ENCODE results near the gene TBXAS1. TPM values are rescaled to one million over a fixed set of nuclear protein-coding genes. Genes with fewer than 3 reads are reported as not detected.

Gene TBXAS1
- total and polyA plus RNA-seq, 4 donors = 19.6 to 126 (median 55.2) TPM

DNA sequence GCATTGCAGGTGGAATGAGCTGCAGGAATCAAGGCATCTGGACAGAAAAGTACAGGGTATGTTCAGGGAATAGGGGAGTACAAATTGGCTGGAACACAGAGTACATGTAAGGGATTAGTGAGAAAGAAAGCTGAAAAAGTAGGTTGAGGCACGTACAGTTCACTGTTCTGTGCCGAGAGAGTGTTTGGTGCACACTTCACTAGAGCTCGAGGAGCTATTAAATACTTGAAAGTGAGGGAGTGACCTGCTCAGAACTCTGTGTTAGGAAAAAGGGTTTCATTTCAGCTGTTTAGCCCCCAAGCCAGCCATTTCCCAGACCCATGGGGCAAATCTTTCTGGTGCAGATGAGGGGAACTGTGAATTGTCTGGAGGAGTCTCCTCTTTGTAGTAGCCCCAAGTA, 115.2 kb downstream of the TBXAS1 start:
- H3K27me3 ChIP-seq (ENCODE audit: control insufficient read depth in 3 of 3, insufficient read depth in 3 of 3, low read length in 2 of 3) = no peaks in the 10 kb centered on the region
- 75 to 84% methylated on average over 3 of the region's 3 CpGs for WGBS, 2 donors
- no peak overlapping the region for H3K27ac ChIP-seq (ENCODE audit: low read depth in 1 of 2, low read length in 1 of 2)
- DNase-seq = peak in 1 of 3 donors; percentile 26
- no peak overlapping the region for H3K4me3 ChIP-seq
- TF ChIP-seq, protein P1, sequence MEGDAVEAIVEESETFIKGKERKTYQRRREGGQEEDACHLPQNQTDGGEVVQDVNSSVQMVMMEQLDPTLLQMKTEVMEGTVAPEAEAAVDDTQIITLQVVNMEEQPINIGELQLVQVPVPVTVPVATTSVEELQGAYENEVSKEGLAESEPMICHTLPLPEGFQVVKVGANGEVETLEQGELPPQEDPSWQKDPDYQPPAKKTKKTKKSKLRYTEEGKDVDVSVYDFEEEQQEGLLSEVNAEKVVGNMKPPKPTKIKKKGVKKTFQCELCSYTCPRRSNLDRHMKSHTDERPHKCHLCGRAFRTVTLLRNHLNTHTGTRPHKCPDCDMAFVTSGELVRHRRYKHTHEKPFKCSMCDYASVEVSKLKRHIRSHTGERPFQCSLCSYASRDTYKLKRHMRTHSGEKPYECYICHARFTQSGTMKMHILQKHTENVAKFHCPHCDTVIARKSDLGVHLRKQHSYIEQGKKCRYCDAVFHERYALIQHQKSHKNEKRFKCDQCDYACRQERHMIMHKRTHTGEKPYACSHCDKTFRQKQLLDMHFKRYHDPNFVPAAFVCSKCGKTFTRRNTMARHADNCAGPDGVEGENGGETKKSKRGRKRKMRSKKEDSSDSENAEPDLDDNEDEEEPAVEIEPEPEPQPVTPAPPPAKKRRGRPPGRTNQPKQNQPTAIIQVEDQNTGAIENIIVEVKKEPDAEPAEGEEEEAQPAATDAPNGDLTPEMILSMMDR (IDR thresholded peaks at IDR 0.05; ENCODE audit: control extremely low read depth, extremely low read depth) = no peak
- H3K9me3 ChIP-seq (ENCODE audit: control insufficient read depth in 4 of 4, insufficient read depth in 3 of 4, low read length in 3 of 4) = peaks cover 0 to 14% (median 2%) of the 10 kb centered on the region in 4 donors
- ATAC-seq (ENCODE audit: insufficient read depth, low FRiP score) = no peak
- H3K36me3 ChIP-seq (ENCODE audit: control insufficient read depth in 4 of 4, insufficient read depth in 4 of 4, low read length in 4 of 4) = peaks cover 0 to 3% (median 0%) of the 10 kb centered on the region in 4 donors
- H3K9ac ChIP-seq (ENCODE audit: insufficient read depth in 1 of 2, low read length in 2 of 2) = no peak overlapping the region
- peaks cover 0 to 18% (median 0%) of the 10 kb centered on the region in 5 donors for H3K4me1 ChIP-seq (ENCODE audit: control insufficient read depth in 5 of 5, insufficient read depth in 5 of 5, low read length in 5 of 5)

DNA sequence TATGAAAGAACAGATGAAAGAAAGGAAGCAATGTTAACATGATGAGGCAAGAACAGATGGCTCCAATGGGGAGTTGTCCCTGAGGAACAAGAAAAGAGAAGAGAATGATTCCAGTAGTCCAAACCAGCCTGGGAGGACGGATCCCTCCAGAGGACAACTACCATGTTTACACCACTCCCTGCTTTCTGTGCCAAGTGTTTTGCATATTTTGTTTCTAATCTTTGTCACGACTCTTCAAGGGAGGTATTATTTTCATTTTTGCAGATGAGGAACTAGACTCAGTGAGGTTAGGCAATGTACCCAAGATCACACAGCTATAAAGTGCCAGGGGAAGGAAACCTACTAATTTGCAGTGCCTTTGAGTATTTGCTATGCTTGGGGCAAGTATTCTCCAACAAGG, 117.5 kb downstream of the TBXAS1 start:
- peaks cover 0 to 14% (median 4%) of the 10 kb centered on the region in 4 donors for H3K9me3 ChIP-seq (ENCODE audit: control insufficient read depth in 4 of 4, insufficient read depth in 3 of 4, low read length in 3 of 4)
- peaks cover 0 to 18% (median 0%) of the 10 kb centered on the region in 5 donors for H3K4me1 ChIP-seq (ENCODE audit: control insufficient read depth in 5 of 5, insufficient read depth in 5 of 5, low read length in 5 of 5)
- TF ChIP-seq, protein P1 (IDR thresholded peaks at IDR 0.05; ENCODE audit: control extremely low read depth, extremely low read depth) = no peak
- H3K36me3 ChIP-seq (ENCODE audit: control insufficient read depth in 4 of 4, insufficient read depth in 4 of 4, low read length in 4 of 4) = peaks cover 0 to 3% (median 0%) of the 10 kb centered on the region in 4 donors
- DNase-seq (no peak), ATAC-seq (ENCODE audit: insufficient read depth, low FRiP score) (no peak)
- no peaks in the 10 kb centered on the region for H3K27me3 ChIP-seq (ENCODE audit: control insufficient read depth in 3 of 3, insufficient read depth in 3 of 3, low read length in 2 of 3)
- no peak overlapping the region for H3K4me3 ChIP-seq
- 26 to 40% methylated on average over 2 of the region's 2 CpGs for WGBS, 2 donors
- H3K9ac ChIP-seq (ENCODE audit: insufficient read depth in 1 of 2, low read length in 2 of 2) = no peak overlapping the region
- H3K27ac ChIP-seq (ENCODE audit: low read depth in 1 of 2, low read length in 1 of 2) = no peak overlapping the region

DNA sequence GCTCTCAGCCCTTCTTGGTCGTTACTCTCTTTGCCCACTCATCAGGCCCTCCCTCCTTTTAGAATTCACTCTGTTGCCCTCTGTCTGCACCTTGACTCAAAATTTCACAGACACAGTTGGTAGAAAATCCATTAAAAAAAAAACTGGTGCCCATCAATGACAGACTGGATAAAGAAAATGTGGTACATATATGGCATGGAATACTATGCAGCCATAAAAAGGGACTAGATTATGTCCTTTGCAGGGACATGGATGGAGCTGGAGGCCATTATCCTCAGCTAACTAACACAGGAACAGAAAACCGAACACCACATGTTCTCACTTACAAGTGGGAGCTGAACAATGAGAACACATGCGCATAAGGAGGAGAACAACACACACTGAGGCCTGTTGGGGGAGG, 118.0 kb downstream of the TBXAS1 start:
- ATAC-seq (ENCODE audit: insufficient read depth, low FRiP score) = no peak
- H3K9ac ChIP-seq (ENCODE audit: insufficient read depth in 1 of 2, low read length in 2 of 2) = no peak overlapping the region
- TF ChIP-seq, protein P1 (IDR thresholded peaks at IDR 0.05; ENCODE audit: control extremely low read depth, extremely low read depth) = no peak
- no peak for DNase-seq
- no peak overlapping the region for H3K4me3 ChIP-seq
- no peak overlapping the region for H3K27ac ChIP-seq (ENCODE audit: low read depth in 1 of 2, low read length in 1 of 2)
- H3K4me1 ChIP-seq (ENCODE audit: control insufficient read depth in 5 of 5, insufficient read depth in 5 of 5, low read length in 5 of 5) = peaks cover 0 to 18% (median 0%) of the 10 kb centered on the region in 5 donors
- peaks cover 0 to 3% (median 0%) of the 10 kb centered on the region in 4 donors for H3K36me3 ChIP-seq (ENCODE audit: control insufficient read depth in 4 of 4, insufficient read depth in 4 of 4, low read length in 4 of 4)
- 92 to 94% methylated on average over 3 of the region's 3 CpGs for WGBS, 2 donors
- H3K27me3 ChIP-seq (ENCODE audit: control insufficient read depth in 3 of 3, insufficient read depth in 3 of 3, low read length in 2 of 3) = no peaks in the 10 kb centered on the region
- peaks cover 0 to 14% (median 4%) of the 10 kb centered on the region in 4 donors for H3K9me3 ChIP-seq (ENCODE audit: control insufficient read depth in 4 of 4, insufficient read depth in 3 of 4, low read length in 3 of 4)

DNA sequence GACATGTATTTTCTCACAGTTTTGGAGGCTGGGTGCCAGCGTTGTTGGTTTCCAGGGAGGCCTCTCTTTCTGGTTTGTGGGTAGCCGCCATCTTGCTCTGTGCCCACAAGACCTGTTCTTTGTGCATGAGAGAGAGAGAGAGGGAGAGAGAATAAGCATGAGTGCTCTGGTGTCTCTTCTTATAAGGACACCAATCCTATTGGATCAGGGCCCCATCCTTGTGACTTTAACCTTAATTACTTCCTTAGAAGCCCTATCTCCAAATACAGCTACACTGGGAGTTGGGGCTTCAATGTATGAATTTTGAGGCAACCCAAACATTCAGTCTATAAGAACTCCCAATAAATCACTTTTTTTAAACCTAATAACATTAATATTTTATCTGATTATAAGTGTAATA, 119.1 kb downstream of the TBXAS1 start:
- Histone ChIP-seq H3K9me3 (ENCODE audit: control insufficient read depth in 4 of 4, insufficient read depth in 3 of 4, low read length in 3 of 4) (peaks cover 0 to 14% (median 4%) of the 10 kb centered on the region in 4 donors), H3K4me1 (ENCODE audit: control insufficient read depth in 5 of 5, insufficient read depth in 5 of 5, low read length in 5 of 5) (peaks cover 0 to 10% (median 0%) of the 10 kb centered on the region in 5 donors), H3K9ac (ENCODE audit: insufficient read depth in 1 of 2, low read length in 2 of 2) (no peak overlapping the region), H3K27me3 (ENCODE audit: control insufficient read depth in 3 of 3, insufficient read depth in 3 of 3, low read length in 2 of 3) (no peaks in the 10 kb centered on the region), H3K36me3 (ENCODE audit: control insufficient read depth in 4 of 4, insufficient read depth in 4 of 4, low read length in 4 of 4) (peaks cover 0 to 3% (median 0%) of the 10 kb centered on the region in 4 donors), H3K4me3 (no peak overlapping the region), H3K27ac (ENCODE audit: low read depth in 1 of 2, low read length in 1 of 2) (no peak overlapping the region)
- no peak for ATAC-seq (ENCODE audit: insufficient read depth, low FRiP score)
- DNase-seq = no peak
- WGBS, 2 donors = 95 to 96% methylated on average over 2 of the region's 2 CpGs
- TF ChIP-seq, protein P1 (IDR thresholded peaks at IDR 0.05; ENCODE audit: control extremely low read depth, extremely low read depth) = no peak
